ENCODE measurements around the gene RNF213.
"Not testable (repeated sequence)": the region's sequence is repeated elsewhere in the genome, so short reads cannot be mapped to it uniquely, and the experiment has no call there.

DNA sequence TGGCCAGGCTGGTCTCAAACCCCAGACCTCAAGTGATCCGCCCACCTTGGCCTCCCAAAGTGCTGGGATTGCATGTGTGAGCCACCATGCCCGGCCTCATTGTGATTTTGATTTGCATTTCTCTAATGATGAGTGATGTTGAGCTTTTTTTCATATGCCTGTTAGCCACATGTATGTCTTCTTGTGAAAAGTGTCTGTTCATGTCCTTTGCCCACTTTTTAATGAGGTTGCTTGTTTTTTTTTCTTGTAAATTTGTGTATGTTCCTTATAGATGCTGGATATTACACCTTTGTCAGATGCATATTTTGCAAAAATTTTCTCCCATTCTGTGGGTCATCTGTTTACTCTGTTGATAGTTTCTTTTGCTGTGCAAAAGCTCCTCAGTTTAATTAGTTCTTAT, 40.1 kb downstream of the RNF213 start:
- TF ChIP-seq, protein P1, sequence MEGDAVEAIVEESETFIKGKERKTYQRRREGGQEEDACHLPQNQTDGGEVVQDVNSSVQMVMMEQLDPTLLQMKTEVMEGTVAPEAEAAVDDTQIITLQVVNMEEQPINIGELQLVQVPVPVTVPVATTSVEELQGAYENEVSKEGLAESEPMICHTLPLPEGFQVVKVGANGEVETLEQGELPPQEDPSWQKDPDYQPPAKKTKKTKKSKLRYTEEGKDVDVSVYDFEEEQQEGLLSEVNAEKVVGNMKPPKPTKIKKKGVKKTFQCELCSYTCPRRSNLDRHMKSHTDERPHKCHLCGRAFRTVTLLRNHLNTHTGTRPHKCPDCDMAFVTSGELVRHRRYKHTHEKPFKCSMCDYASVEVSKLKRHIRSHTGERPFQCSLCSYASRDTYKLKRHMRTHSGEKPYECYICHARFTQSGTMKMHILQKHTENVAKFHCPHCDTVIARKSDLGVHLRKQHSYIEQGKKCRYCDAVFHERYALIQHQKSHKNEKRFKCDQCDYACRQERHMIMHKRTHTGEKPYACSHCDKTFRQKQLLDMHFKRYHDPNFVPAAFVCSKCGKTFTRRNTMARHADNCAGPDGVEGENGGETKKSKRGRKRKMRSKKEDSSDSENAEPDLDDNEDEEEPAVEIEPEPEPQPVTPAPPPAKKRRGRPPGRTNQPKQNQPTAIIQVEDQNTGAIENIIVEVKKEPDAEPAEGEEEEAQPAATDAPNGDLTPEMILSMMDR (conservative IDR thresholded peaks at IDR 0.05; ENCODE audit: low read depth, low read length) = not testable (repeated sequence)
- TF ChIP-seq EZH2 (IDR thresholded peaks at IDR 0.05; ENCODE audit: low read length, unreplicated experiment); EZH2phosphoT487 (IDR thresholded peaks at IDR 0.05; ENCODE audit: borderline replicate concordance, low read length): not testable (repeated sequence)
